GM21390 (cell line): ENCODE data around the gene SLC24A3.

Experiments used
- ATAC-seq: cut with Tn5 transposase; IDR thresholded peaks from one replicate; pipeline ENCODE4 v1.9.1; 2021; ENCODE audit not compliant: unreplicated experiment

Gene SLC24A3

GRCh38 chr20:19758133-19758500 is 545.7 kb downstream of the SLC24A3 start, which contains the start of gene RIN2:
RIN2 (plus strand) TSS chr20:19758258; CDS start chr20:19889602, 131,344 bp downstream.
- ATAC-seq = no peak

- no peak for ATAC-seq
These were observed 546.3 kb downstream of the SLC24A3 start for GRCh38 chr20:19758501-19759331.

- no peak for ATAC-seq
These were observed 547.9 kb downstream of the SLC24A3 start for GRCh38 chr20:19760371-19760721.

GRCh38 chr20:19761326-19761725 is 548.9 kb downstream of the SLC24A3 start:
- no peak for ATAC-seq

GRCh38 chr20:19761841-19762240 is 549.4 kb downstream of the SLC24A3 start:
- no peak for ATAC-seq

GRCh38 chr20:19764207-19764606 is 551.8 kb downstream of the SLC24A3 start:
- no peak for ATAC-seq

- no peak for ATAC-seq
These were observed 552.8 kb downstream of the SLC24A3 start for GRCh38 chr20:19765266-19765665.

- ATAC-seq = no peak
These were observed 553.5 kb downstream of the SLC24A3 start for GRCh38 chr20:19765913-19766312.

GRCh38 chr20:19767070-19767469 is 554.6 kb downstream of the SLC24A3 start:
- ATAC-seq = no peak

GRCh38 chr20:19768325-19768842 is 555.9 kb downstream of the SLC24A3 start:
- ATAC-seq = no peak

GRCh38 chr20:19769507-19769906 is 557.1 kb downstream of the SLC24A3 start:
- no peak for ATAC-seq

GRCh38 chr20:19770375-19770774 is 557.9 kb downstream of the SLC24A3 start:
- ATAC-seq = no peak

- ATAC-seq = no peak
These were observed 558.6 kb downstream of the SLC24A3 start for GRCh38 chr20:19771031-19771430.
